ENCODE data around the gene BRSK1. TPM values are rescaled to one million over a fixed set of nuclear protein-coding genes. Genes with fewer than 3 reads are reported as not detected.

Gene BRSK1
- total RNA-seq, 1 donor, result 5.2 TPM

- TF ChIP-seq, protein P1, sequence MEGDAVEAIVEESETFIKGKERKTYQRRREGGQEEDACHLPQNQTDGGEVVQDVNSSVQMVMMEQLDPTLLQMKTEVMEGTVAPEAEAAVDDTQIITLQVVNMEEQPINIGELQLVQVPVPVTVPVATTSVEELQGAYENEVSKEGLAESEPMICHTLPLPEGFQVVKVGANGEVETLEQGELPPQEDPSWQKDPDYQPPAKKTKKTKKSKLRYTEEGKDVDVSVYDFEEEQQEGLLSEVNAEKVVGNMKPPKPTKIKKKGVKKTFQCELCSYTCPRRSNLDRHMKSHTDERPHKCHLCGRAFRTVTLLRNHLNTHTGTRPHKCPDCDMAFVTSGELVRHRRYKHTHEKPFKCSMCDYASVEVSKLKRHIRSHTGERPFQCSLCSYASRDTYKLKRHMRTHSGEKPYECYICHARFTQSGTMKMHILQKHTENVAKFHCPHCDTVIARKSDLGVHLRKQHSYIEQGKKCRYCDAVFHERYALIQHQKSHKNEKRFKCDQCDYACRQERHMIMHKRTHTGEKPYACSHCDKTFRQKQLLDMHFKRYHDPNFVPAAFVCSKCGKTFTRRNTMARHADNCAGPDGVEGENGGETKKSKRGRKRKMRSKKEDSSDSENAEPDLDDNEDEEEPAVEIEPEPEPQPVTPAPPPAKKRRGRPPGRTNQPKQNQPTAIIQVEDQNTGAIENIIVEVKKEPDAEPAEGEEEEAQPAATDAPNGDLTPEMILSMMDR (IDR thresholded peaks at IDR 0.05; ENCODE audit: insufficient read depth, low read length), result no peak
- no peak for DNase-seq (ENCODE audit: low read depth)
- no peak overlapping the region for H3K4me3 ChIP-seq (ENCODE audit: low read depth, low read length)
These were observed 50.1 kb downstream of the BRSK1 start for GRCh38 chr19:55333870-55334269.

GRCh38 chr19:55336101-55336500 is 52.3 kb downstream of the BRSK1 start:
- DNase-seq (ENCODE audit: low read depth), result peak; percentile 46
- TF ChIP-seq, protein P1 (IDR thresholded peaks at IDR 0.05; ENCODE audit: insufficient read depth, low read length), result no peak
- no peak overlapping the region for H3K4me3 ChIP-seq (ENCODE audit: low read depth, low read length)

DNA sequence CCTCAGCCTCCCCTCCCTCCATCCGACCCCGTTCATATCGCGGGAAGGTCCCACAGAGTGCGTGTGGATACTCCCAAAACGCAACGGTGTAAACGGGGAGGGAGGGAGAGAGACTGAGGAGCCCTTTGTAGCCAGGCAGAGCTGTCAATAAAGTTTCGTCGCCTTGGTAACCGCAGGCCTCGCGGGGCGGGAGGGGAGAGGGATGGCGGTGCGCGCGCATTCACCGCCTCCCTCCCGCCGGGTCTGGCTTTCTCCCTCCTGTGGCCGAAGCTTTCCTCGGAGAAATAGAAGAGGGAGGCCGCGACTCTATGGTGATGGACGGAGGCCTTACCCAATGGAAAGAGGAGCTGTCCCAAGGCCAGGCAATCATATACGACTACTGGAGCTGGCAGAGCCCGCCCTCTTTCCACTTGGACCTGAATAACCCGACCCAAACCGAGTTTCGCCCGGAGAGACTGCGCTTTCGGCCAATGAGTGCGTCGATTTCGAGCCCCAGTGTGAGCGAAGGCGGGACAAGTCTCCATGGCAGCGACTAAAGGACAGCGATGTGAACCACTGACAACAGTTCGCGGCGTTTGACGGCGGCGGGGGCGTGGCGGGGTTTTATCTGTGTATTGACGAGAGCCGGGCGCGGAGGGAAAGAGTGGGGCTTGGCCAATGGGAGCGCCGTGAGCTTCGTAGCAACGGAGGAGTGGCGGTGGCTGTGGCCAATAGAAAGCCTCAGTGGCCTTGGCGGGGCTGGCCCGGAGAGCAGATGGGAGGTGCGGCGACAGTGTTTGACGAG is 55.5 kb downstream of the BRSK1 start, which contains the start of gene KMT5C:
Gene KMT5C, plus strand, starts transcription at position 772 of the 784 bp plus-strand sequence. CDS start 2,061 bp downstream, outside the sequence.
- peak; percentile 100 for DNase-seq (ENCODE audit: low read depth)
- TF ChIP-seq, protein P1 (IDR thresholded peaks at IDR 0.05; ENCODE audit: insufficient read depth, low read length), result peak; percentile 56
- peak within 1 kb of the TSS; percentile 87 for H3K4me3 ChIP-seq (ENCODE audit: low read depth, low read length)

DNA sequence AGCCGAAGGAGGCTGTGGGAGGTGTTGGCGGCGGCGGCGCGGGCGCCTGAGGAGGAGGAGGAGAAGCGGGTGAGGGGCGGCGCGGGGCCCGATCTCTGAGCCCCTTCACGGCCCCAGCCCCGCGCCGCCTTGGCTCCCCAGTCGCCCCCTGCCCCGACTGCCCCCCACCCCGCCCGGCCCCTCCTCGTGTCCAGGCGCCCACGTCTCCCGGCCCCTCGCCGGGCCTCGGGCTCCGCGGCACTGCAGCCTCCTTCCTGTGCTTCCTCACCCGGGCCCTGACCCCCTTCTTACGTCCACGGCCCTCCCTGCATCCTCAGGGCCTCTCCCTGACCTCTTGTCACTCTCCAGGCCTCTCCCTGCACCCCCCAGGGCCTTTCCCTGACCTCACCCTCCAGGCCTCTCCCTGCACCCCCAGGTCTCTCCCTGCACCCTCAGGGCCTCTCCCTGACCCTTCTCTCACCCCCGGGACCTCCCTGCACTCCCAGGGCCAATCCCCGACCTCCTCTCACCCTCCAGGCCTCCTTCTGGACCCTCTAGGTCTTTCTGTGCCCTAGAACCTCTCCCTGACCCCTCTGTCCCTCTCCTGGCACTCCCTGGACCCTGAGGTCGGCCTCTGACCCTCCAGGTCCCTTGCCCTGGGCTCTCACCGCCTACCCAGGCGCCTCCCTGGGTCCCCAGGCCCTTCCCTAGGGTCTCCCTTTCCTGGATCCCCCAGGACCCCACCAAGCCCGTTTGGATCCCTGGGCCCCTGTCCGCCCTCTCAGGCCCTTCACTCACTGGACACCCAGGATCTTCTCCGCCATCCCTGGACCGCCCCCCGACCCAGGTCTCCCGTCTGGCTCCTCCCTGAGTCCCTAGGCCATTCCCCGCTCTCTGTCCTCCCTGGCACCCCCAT is 56.3 kb downstream of the BRSK1 start:
- H3K4me3 ChIP-seq (ENCODE audit: low read depth, low read length), result peak overlapping the region; percentile 87
- TF ChIP-seq, protein P1 (IDR thresholded peaks at IDR 0.05; ENCODE audit: insufficient read depth, low read length), result no peak
- no peak for DNase-seq (ENCODE audit: low read depth)

DNA sequence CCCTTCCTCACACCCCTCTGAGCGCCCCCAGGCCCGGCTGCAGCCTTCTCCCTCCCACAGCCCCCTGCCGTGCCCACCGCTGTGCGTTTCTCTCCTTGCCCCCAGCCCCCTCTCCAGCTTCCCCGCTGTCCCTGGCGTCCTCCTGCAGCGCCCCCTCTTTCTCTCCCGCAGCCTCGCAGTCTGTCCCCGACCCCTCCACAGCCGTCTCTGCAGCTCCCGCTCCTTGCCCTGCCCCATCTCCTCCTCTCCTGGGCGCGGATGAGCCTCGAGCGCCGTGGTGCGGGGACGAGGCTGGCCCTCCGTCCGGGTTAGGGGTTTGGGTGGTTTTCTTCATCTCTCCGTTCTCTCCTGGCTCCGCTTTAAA is 57.0 kb downstream of the BRSK1 start:
- peak overlapping the region; percentile 87 for H3K4me3 ChIP-seq (ENCODE audit: low read depth, low read length)
- TF ChIP-seq, protein P1 (IDR thresholded peaks at IDR 0.05; ENCODE audit: insufficient read depth, low read length), result no peak
- no peak for DNase-seq (ENCODE audit: low read depth)

- TF ChIP-seq, protein P1 (IDR thresholded peaks at IDR 0.05; ENCODE audit: insufficient read depth, low read length), result no peak
These were observed 57.4 kb downstream of the BRSK1 start for GRCh38 chr19:55341171-55341588.

More at GRCh38 chr19:55341171-55341588, 57.4 kb downstream of the BRSK1 start:
- DNase-seq (ENCODE audit: low read depth), result peak; percentile 47
- H3K4me3 ChIP-seq (ENCODE audit: low read depth, low read length), result peak overlapping the region; percentile 87
